B cell (primary cell): ENCODE measurements around the gene NUDT21.

Experiments
- CTCF ChIP-seq: fragments of 200-600 bp; IDR thresholded peaks from one replicate; pipeline ENCODE4 v1.8.0; 2022; ENCODE audit warnings: antibody characterized with exemption, mild to moderate bottlenecking
- EZH2 ChIP-seq: IDR thresholded peaks from 2 replicates; pipeline ENCODE4 v1.6.1; 2012; ENCODE audit warnings: borderline replicate concordance, low read depth, mild to moderate bottlenecking, moderate library complexity, low read length; ENCODE audit not compliant: insufficient read depth, poor library complexity, severe bottlenecking

GRCh38 chr16:56421313-56421712 lies 29.8 kb downstream of the NUDT21 start:
- no peak for TF ChIP-seq CTCF
- no peak for TF ChIP-seq EZH2
